Stimulated activated CD8-positive, alpha-beta memory T cell treated with anti-CD3 and anti-CD28 coated beads, Interleukin-7, amount 100 ng/mL, for 24 hours (primary cell): ENCODE results near the gene FBLN2.

Source experiments
- DNase-seq: peaks from one replicate; pipeline ENCODE4 v3.0.0-alpha.2; 2020; ENCODE audit warnings: low read depth

FBLN2 gene

DNA sequence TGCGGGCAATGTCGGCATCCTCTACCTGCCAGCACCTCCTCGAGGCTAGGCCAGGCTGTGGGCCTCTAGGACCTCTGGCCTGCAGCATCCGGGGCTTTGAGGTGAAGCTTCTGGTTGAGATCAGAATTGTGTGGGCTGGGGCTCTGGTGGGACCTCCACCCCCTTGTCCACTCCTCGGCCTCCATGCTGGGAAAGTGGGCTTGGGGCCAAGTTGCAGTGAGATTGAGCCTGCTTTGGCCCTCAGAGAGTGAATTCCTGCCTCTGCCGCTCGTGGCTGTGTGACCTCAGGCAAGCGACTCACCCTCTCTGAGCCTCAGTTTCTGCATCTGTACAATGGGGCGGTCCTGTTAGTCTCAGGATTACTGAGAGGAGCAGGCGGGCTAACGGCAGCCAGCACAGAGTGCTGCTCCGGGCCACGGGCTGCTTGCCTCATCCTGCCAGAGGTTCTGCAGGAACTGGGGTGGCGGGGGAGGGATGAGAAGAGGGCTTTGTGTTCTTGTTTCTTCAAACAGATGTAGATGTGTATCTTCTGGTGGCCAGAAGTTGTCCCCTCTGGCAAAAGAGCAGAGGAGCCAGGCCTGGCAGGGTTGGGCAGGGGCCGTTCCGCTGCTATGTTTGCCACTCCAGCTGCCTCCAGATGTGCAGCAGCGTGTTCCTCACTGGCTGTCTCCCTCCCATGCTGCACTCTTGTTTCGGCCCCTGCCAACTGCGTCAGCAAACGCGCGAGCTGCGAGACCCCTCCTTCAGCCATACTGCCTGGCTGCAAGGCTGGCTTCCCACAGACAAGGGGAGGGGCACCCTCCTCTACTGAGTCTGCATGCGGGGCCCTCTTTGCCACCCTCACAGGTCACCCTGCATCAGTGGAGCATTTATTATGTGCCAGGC, 33.7 kb downstream of the FBLN2 start:
- DNase-seq: no peak

DNA sequence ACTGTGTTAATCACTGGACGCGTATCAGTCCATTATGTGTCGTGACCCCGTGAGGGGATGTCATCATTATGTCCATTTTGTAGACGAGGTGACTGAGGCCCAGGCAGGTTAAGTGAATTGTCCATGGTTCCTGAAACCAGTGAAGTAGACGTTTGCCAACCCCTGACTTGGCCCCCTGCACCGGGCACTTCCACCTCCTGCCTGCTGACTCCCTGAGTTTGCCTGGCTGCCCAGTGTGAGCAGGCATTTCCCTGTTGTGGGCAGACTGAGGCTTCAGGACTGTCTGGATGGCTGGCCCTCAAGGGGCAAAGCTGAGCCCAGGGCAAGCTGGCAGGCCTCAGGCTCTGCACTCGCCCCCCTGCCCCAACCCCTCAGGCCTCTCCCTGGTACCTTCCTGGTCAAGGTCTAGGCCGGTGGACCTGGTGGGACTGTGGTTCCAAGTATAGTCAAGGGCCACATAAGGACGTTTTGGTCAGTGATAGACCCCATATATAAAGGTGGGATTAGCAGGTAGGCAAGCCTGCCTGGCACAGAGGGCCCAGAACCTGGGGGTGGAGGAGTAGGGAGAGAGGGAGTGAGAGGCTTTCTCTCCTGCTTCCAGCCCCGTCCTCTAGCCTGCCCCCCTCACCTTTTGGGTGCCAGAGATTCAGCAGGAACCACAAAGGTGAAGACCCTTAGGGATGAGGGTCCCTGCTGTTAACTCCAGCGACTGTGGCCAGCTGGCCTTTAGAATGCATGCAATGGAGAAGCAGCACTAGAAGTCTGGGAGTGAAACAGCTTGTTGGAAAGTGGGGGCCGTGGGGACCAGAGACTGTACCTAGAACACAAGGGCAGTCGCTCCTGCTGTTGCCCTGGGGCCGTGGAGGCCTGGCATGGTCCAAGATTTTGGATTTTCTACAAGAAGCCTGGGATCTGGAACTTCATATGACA, 34.6 kb downstream of the FBLN2 start:
- no peak for DNase-seq

DNA sequence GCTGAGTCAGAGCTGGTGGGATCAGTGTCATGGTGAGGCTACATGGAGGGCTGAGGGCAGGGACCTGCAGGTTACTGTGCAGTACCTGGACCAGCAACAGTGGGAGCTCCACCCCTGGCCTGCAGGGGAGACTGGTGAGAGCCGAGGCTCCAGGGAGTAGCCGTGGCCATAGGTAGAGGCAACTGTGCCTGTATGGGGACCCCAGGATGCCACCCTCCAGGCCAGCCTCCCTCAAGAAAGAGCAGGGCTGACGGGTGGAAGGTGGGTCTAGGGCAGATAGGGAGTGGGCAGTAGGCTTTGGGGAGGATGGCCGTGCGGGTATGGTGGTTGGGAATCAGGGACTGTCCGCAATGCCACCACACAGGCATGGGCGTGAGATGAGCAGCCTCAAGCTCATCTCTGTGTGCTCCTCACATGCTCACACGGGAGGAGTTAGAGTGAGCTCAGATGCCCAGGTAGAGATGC, 35.5 kb downstream of the FBLN2 start:
- DNase-seq: no peak

DNA sequence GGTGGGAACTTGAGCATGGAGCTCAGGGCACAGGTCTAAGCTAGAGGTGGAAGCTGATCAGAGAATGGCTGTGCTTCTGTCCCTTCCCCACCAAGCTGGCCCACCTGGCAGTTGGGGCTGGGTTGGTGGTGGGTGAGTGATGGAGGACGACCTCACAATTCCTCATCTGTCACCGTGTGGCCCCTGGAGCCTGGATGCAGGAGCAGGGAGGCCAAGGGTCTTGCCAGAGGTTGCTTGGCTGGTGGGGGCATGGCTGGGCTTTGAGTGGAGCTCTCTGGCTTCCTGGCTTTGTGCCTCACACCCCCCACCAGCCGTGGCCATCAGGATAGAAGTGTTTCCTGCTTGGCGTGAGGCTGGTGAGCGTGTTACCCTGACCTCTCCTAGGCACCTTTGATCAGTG, 36.0 kb downstream of the FBLN2 start:
- DNase-seq: no peak

DNA sequence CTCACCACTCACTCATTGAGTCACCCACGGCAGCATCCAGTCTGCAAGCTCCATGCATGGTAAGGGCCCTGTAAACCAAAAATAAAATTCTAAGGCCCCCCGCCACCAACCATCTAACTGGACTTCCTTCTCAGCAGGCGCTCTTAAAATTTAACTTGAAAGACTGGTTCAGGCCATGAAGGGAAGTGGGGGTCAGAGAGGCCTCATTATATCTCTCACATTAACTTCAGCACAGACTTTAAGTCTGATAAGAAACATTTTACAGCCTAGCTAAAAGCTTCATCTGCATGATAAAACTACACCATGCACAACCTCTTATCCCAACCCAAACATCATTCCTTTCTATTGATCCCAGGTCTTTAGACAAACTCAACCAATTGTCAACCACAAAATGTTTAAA, 38.5 kb downstream of the FBLN2 start:
- DNase-seq: no peak

DNA sequence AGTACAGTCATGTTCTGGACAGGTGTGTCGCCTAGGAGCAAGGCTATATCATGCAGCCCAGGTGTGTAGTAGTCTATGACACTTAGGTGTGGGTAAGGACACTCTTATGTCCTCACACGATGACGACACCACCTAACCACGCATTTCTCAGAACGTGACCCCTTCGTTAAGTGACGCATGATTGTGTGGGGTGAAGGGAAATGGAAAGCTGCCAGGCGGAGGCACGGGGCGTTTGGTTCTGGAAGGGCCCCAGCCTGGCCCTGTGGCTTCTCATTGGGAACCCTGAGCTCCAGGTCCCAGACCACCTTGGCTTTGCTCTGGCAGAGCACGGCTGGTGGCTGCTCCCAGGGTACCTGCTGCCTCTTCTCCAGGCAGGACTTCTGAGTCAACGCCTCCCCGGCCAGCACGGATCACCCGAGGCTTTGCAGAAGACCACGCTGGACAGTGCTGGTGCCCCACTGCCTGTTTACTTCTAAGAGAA, 39.3 kb downstream of the FBLN2 start:
- no peak for DNase-seq

DNA sequence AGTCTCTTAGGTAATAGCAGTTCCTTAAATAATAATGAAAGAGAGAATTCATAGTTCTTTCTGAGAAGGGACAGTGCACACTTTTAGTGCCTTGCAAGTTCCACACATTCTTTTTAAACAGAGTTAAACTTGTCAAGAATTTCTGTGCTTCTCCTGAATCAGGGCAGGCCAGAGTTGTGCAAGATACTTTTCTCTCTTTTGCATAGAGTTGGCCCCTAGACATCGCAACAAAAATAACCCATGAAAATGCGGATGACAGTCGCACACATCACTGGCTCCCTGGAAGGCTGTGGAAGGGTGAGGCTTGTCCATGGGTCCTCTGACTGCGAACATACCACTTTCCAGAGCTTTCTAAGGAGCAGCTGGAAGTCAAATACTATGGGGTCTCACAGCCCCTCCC, 40.1 kb downstream of the FBLN2 start:
- no peak for DNase-seq

DNA sequence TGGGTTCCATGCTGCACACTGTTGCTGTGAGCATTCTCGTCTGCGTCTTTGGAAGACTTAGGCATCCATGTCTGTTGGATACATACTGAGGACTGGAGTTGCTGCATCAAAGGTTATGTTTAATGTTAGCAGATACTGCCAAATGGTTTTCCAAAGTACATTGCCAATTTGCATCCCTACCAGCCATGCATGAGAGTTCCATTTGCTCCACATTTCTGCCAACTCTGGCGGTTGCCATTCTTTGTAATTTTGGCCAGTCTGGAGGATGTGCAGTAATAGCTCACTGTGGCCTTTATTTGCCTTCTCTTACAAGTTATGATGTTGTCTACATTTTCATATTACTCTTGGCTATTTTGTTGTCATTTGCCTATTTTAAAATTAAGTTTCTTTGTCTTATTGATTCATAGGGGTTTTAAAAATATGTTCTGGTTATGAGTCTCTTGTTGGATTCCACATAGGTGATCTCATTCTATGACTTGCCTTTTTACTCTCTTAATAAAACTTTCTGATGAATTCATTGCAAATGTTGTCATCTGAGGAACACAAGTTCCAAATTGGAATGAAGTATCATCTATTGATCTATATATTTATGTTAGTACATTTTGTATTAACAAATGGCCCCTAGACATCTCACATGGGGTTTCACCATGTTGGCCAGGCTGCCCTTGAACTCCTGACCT, 42.1 kb downstream of the FBLN2 start:
- DNase-seq: no peak

DNA sequence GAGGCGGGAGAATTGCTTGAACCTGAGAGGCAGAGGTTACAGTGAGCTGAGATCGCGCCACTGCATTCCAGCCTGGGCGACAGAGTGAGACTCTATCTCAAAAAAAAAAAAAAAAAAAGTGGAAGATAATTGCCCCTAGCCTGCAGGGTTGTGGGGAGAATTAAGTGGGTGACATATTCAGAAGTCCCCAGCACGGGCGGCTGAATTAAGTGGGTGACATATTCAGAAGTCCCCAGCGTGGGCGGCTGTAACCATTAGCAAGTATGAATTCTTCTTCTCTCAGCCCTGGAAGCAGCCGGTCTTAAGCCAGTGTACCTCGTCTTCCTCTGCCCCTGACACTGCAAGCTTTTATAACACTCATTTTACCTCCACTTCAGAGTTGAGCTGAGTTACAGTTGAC, 44.7 kb downstream of the FBLN2 start:
- no peak for DNase-seq

DNA sequence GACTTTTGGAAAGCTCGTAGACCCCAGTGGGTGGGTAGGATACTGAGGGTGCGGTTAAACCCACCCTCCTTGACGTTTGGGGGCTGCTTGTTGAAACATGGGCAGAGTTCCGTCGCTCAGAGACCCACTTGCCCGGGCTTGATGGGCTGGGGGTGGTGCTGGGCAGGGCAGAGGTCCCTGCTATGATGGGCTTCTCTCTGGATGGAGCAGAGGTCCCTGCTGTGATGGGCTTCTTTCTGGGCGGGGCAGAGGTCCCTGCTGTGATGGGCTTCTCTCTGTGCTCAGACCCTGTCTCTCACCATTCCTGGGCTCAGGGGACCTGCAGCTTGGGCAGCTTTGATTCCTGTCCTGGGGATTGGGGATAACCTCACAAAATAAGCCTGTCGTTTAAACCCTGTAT, 45.2 kb downstream of the FBLN2 start:
- DNase-seq: no peak

DNA sequence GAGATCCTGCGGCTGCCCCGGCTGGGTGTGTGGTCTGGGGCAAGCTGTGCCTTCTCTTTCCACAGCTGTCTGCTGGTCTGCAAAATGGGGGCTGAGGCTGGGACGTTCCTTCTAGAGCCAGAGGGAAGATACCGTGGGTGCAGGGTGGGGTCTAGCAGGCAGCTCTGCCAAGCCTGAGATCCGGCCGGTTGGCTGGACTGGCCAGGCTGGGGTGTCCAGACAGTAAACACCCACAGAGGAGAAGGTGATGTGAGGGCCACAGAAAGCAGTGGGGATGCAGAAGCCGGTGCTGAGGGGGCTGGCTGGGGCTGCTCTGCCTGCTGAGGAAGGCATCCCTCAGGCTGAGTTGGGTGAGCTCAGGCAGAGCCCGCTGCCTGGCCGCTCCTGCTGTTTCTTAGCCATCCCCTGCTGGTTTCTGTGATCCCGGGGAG, 46.1 kb downstream of the FBLN2 start:
- no peak for DNase-seq

DNA sequence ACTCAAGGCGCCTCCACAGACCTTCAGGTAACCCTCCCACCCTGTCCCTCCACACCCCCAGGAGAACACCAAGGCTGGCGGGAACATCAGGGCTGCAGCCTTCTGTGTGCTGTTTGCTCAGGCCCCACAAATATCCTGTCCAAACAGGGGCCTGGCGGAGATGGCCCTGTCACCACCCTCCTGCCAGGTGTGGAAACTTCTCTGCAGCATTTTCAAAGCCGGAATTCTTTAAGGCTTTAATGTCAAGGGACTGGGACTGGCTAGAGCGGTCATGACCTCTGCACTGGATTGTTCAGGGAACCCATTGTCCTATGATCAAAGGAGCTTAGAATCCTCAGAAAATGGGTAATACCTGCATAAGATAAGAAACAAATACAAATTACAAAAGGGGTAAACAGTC, 46.6 kb downstream of the FBLN2 start:
- no peak for DNase-seq

DNA sequence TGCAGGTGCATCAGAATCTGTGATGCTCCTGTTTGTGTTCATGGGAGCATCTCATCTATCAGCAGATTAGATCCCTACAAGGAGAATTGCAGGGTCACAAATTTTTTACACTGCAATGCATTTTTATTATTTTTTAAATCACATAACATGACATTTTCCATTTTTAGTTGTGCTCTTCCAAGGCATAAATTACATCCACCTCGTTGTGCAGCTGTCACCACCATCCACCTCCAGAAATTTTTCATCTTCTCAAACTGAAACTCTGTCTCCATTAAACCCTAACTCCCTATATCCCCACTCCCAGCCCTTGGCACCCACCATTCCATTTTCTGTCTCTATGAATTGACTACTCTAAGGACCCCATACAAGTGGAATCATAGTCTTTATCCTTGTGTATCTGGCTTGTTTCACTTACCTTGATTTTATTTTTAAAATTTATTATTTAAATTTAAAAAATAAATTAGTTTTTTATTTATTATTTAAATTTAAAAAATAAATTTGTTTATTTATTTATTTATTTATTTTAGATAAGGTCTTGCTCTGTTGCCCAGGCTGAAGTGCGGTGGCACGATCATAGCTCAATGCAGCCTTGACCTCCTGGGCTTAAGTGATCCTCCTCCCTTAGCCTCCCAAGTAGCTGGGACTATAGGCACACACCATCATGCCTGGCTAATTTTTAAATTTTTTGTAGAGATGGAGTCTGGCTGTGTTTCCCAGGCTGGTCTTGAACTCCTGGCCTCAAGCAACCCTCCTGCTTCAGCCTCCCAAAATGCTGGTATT, 47.7 kb downstream of the FBLN2 start:
- DNase-seq: no peak

DNA sequence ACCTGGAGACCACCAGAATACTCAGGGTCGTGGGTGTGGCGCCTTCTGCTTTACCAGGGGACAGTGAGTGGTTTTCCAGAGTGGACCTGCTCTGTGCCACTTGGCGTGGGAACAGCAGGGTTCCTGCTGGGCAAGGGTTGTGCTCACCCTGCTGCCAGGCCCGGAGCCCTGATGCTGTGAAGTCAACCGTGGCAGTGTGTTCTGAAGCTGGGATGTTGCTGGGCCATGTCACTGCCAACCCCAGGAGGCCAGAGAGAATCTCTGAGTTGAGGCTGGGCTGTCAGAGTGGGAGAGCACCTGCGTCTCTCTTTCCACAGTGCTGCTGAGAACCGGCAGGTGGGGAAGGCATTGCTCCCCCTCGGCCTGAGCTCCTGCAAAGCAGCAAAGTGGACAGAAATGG, 48.7 kb downstream of the FBLN2 start:
- DNase-seq: no peak

DNA sequence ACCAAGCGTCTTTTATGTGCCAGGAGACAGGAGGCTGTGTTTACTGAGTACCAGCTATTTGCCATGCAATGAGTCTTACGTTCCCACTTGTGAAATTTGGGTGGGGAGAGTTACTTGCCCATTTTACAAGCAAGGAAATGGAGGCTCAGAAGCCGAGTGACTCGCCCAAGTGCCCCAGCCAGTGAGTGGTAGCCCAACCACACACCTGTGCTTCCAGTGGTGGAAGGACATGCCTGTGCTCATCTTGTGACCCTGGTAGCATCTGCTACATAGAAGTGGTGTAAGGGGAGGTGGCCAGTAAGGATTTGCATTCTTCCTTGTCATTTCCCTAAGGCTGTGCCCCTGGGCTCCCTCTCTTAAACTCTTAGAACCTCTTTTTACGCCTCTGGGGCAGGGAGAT, 49.3 kb downstream of the FBLN2 start:
- DNase-seq: no peak

DNA sequence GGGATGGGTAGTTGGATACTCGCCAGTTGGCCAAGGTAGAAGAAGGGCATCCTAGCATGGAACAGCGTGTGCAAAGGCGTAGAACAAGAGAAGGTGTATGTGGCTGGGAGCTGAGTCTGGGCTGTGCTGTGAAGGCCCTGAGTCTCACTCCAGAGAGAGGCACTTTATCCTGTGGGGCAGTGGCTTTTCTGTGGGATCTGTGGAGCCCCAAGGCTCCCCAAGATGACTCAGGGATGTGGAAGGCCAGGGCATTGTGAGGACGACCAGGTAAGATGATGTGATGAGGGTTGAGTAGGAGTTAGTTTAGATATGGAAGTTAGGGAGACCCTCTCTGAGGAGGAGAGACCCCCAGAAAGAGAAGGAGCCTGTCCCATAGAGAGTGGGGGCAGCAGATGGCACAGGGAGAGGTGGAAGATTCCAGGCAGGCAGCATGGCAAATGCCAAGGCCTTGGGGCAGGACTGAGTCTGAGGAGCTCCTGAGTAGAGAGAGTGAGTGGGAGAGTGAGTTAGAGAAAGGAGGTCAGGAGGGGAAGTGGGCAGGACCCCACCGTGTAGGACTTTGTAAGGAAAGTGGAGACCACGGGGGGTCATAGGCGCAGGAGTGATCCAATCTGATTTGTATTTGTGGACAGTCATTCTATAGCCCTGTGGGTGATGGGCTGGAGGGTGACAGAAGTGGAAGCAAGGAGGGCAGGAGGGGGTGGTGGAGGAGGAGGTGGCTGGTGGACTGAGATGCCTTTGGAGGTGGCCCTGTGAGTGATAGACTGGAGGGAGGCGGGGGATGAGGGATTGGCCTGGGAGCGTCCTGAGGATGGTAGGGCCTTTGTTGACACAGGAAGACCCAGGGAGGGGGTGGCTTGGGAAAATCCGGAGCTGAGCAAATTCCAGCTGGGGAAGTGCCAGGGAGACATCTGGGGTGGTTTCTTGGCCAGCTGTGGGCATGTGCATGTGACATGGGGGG, 50.3 kb downstream of the FBLN2 start:
- no peak for DNase-seq

DNA sequence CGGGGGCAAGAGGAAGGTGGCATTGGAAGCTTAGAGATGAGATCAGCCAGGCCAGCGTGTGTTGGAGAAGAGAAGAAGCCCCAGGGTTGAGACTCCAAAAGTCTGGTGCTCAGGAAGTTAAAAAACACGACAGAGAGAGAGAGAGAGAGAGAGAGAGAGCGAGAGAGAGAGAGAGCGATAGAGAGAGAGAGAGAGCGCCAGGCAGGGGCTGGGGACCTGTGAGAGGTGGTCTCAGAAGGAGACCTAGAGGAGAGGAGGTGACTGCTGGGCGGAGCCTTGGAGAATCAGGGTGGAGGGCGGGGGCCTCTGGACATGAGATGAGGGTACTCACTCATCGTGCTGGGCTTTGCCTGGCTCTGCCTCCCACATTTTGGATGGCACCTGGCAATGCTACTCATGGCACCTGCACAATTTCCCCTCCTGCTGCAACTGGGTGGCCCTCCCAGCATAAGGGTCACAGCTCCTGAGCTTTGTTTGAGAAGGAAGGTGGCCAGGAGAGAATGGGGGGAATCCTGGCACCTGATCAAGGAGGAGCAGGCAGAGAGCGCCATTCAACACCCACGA, 51.0 kb downstream of the FBLN2 start:
- no peak for DNase-seq

DNA sequence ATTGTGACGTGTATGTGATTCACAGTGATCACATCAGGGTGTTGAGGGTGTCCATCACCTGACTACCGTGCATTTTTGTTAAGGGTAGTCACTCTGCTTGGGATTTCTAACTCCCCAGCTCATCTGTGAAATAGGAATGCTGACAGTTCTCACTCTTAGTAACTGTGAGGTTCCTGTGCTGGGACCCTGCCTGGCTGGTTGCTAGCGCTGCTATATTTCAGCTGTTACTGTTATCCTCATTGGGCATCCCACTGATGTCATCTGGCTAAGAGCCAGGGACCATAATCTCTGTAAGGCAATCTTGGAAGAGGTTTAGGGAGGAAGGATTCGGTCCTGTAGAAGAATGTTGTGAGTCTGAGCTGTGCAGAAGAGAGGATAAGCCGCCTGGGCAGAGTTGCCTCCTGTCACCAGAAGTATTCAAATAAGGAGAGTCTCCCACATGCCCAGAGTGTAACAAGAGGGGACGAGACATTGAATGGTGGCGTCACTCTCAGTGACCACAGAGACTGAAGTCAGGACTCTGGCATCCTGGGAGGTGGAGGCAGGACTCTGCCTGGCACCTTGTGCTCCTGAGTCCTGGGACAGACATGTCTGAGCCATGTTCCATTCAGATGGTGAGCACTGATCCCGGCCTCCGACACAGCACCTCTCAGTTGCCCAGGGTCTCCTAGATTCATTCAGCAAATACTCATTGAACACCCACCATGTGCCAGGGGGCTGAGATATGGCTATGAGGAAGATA, 52.2 kb downstream of the FBLN2 start:
- DNase-seq: no peak

DNA sequence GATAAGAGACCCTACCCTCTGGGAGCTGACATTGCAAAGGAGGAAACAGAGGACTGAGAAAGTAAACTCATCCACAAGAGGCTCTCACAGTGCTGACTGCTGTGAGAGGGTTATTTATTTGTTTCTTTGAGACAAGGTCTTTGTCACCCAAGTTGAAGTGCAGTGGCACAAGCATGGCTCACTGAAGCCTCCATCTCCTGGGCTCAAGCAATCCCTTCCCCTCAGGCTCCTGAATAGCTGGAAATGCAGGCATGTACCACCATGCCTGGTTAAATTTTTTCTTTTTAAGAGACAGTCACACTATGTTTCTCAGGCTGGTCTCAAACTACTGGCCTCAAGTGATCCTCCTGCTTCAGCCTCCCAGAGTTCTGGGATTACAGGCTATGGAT, 52.8 kb downstream of the FBLN2 start:
- no peak for DNase-seq
